Heart left ventricle (tissue), 13 donors: ENCODE measurements around the gene ALOXE3.

ENCODE experiments used
- POLR2A ChIP-seq, 2 donors: fragments of 450-650 bp; IDR thresholded peaks; one replicate each; pipeline ENCODE4 v1.6.1; 2017; ENCODE audit warnings: antibody characterized with exemption in 2 of 2, mild to moderate bottlenecking in 2 of 2, moderate library complexity in 2 of 2
- TF ChIP-seq, protein P1 (sequence below), 12 donors: fragments of 200-600 bp; sonication (generic) in 4 of 12; IDR thresholded peaks; one replicate each; pipeline versions ENCODE4 v1.5.0 to v1.8.0; 2018 to 2022; ENCODE audit warnings: antibody characterized with exemption in 12 of 12, mild to moderate bottlenecking in 5 of 12
- donor health status: ischemic (EF 13 %, LVEDD 7.1; RV severe dilation, severe dysfunction).
- donor health status: DM: no; HTN: yes; CAD: no.
- donor health status: DM: no; HTN: no; CAD: no.
- donor health status: ischemic (EF 25% LVEDD 6.9; RV normal size, moderate dysfunction).
- donor health status: ischemic (EF 25% LVEDD 5.7; RV mildly dilated, moderate dysfunction).
- donor health status: ischemic (EF 35%, LVEDD 5.7; RV mildly dilated, moderate dysfunction).
- donor health status: nonischemic (EF 11% LVEDD 7.7; RV severe dilation, severe dysfunction).
- donor health status: DM: yes; HTN: yes; CAD: no.
- donor health status: PGD.
- donor health status: ischemic (EF 29% LVEDD 5.4; RV normal size, mild dysfunction).
- donor health status: nonischemic (EF 23%, LVEDD 6.1; RV moderate dilation, normal function).

GRCh38 chr17:8116776-8117175 lies 1.5 kb downstream of the ALOXE3 start:
- TF ChIP-seq, protein P1, sequence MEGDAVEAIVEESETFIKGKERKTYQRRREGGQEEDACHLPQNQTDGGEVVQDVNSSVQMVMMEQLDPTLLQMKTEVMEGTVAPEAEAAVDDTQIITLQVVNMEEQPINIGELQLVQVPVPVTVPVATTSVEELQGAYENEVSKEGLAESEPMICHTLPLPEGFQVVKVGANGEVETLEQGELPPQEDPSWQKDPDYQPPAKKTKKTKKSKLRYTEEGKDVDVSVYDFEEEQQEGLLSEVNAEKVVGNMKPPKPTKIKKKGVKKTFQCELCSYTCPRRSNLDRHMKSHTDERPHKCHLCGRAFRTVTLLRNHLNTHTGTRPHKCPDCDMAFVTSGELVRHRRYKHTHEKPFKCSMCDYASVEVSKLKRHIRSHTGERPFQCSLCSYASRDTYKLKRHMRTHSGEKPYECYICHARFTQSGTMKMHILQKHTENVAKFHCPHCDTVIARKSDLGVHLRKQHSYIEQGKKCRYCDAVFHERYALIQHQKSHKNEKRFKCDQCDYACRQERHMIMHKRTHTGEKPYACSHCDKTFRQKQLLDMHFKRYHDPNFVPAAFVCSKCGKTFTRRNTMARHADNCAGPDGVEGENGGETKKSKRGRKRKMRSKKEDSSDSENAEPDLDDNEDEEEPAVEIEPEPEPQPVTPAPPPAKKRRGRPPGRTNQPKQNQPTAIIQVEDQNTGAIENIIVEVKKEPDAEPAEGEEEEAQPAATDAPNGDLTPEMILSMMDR (IDR thresholded peaks at IDR 0.05): no peak
- no peak for TF ChIP-seq POLR2A (IDR thresholded peaks at IDR 0.05)
